KMS-11 (cell line): ENCODE results near the gene FCHSD2.
A peak's percentile ranks its signal among the peaks of the same experiment; 100 is the strongest.

Experiments used
- H2AFZ ChIP-seq: fragments of 200-600 bp; sonication (generic); 2 replicates; pipeline ENCODE4 v1.6.1; 2016; ENCODE audit warnings: antibody characterized with exemption, mixed run types, low read depth
- H3K27ac ChIP-seq: fragments of 200-600 bp; sonication (generic); 2 replicates; pipeline ENCODE4 v1.6.1; 2016; ENCODE audit warnings: mild to moderate bottlenecking, mixed run types
- H3K27me3 ChIP-seq: fragments of 200-600 bp; sonication (generic); 2 replicates; pipeline ENCODE4 v1.6.1; 2017; ENCODE audit warnings: mild to moderate bottlenecking, low read depth, mixed run types, moderate library complexity; ENCODE audit not compliant: insufficient read depth
- H3K36me3 ChIP-seq: fragments of 200-600 bp; sonication (generic); 2 replicates; pipeline ENCODE4 v1.6.1; 2017; ENCODE audit warnings: mild to moderate bottlenecking, mixed run types; ENCODE audit not compliant: insufficient read depth
- H3K4me1 ChIP-seq: fragments of 200-600 bp; sonication (generic); 2 replicates; pipeline ENCODE4 v1.6.1; 2016; ENCODE audit warnings: mild to moderate bottlenecking, low read depth, mixed run types; ENCODE audit not compliant: poor library complexity, severe bottlenecking
- H3K4me2 ChIP-seq: fragments of 200-600 bp; sonication (generic); 2 replicates; pipeline ENCODE4 v1.7.0; 2016; ENCODE audit warnings: mild to moderate bottlenecking, mixed run types
- H3K4me3 ChIP-seq: fragments of 200-600 bp; sonication (generic); IDR thresholded peaks from 2 replicates; pipeline ENCODE4 v1.6.1; 2017; ENCODE audit warnings: low read depth, low read length, mixed read lengths; ENCODE audit not compliant: insufficient read depth
- H3K79me2 ChIP-seq: fragments of 200-600 bp; sonication (generic); 2 replicates; pipeline ENCODE4 v1.6.1; 2016; ENCODE audit warnings: low read depth, mixed run types; ENCODE audit not compliant: insufficient read depth
- H3K9ac ChIP-seq: fragments of 200-600 bp; sonication (generic); 2 replicates; pipeline ENCODE4 v1.6.1; 2016; ENCODE audit warnings: mild to moderate bottlenecking, mixed run types
- H4K20me1 ChIP-seq: fragments of 200-600 bp; sonication (generic); 2 replicates; pipeline ENCODE4 v1.6.1; 2016; ENCODE audit warnings: mild to moderate bottlenecking, mixed run types; ENCODE audit not compliant: insufficient read depth
- CTCF ChIP-seq: fragments of 200-600 bp; sonication (generic); conservative IDR thresholded peaks from 2 replicates; pipeline ENCODE4 v1.6.1; 2017; ENCODE audit warnings: low read depth, mild to moderate bottlenecking, antibody characterized with exemption, low read length, moderate library complexity, mixed read lengths

Gene FCHSD2

GRCh38 chr11:73160005-73160760 lies 18.1 kb upstream of the FCHSD2 start:
- Histone ChIP-seq H3K79me2 (no peaks in the 10 kb centered on the region), H4K20me1 (no peaks in the 10 kb centered on the region), H3K27me3 (no peaks in the 10 kb centered on the region), H3K27ac (no peak overlapping the region), H2AFZ (no peak overlapping the region), H3K9ac (no peak overlapping the region), H3K4me2 (no peak overlapping the region), H3K4me3 (no peak overlapping the region), H3K36me3 (no peaks in the 10 kb centered on the region), H3K4me1 (peaks cover 48% of the 10 kb centered on the region)
- no peak for TF ChIP-seq CTCF

GRCh38 chr11:73159297-73159696 lies 17.2 kb upstream of the FCHSD2 start:
- TF ChIP-seq CTCF: no peak
- Histone ChIP-seq H3K36me3 (no peaks in the 10 kb centered on the region), H3K4me2 (no peak overlapping the region), H3K27ac (no peak overlapping the region), H3K4me1 (peaks cover 57% of the 10 kb centered on the region), H3K4me3 (no peak overlapping the region), H3K27me3 (no peaks in the 10 kb centered on the region), H4K20me1 (no peaks in the 10 kb centered on the region), H3K9ac (no peak overlapping the region), H3K79me2 (no peaks in the 10 kb centered on the region), H2AFZ (no peak overlapping the region)

GRCh38 chr11:73158356-73159051 lies 16.4 kb upstream of the FCHSD2 start:
- H3K27ac ChIP-seq: no peak overlapping the region
- peaks cover 65% of the 10 kb centered on the region for H3K4me1 ChIP-seq
- no peak for TF ChIP-seq CTCF
- H4K20me1 ChIP-seq: no peaks in the 10 kb centered on the region
- no peaks in the 10 kb centered on the region for H3K27me3 ChIP-seq
- H3K4me2 ChIP-seq: peak overlapping the region; percentile 85; the same call in 1 of the 2 replicates
- H3K4me3 ChIP-seq: no peak overlapping the region
- no peak overlapping the region for H2AFZ ChIP-seq
- H3K36me3 ChIP-seq: no peaks in the 10 kb centered on the region
- no peaks in the 10 kb centered on the region for H3K79me2 ChIP-seq
- H3K9ac ChIP-seq: no peak overlapping the region

GRCh38 chr11:73157101-73158010 lies 15.2 kb upstream of the FCHSD2 start:
- Histone ChIP-seq H2AFZ (peak overlapping the region; percentile 75), H3K9ac (peak overlapping the region; percentile 7; the same call in 1 of the 2 replicates), H4K20me1 (no peaks in the 10 kb centered on the region), H3K4me1 (peaks cover 76% of the 10 kb centered on the region), H3K27me3 (no peaks in the 10 kb centered on the region), H3K36me3 (no peaks in the 10 kb centered on the region), H3K27ac (peak overlapping the region; percentile 26; the same call in 1 of the 2 replicates), H3K79me2 (no peaks in the 10 kb centered on the region), H3K4me2 (peak overlapping the region; percentile 85), H3K4me3 (no peak overlapping the region)
- no peak for TF ChIP-seq CTCF
